NCI-H510A treated with DMSO at 0.1 percent for 48 hours (cell line): ENCODE results near the gene BCAS3.
A peak's percentile ranks its signal among the peaks of the same experiment; 100 is the strongest.

Experiments
- DNase-seq: peaks from one replicate; lab custom pipeline; 2025; lab: John Stamatoyannopoulos, UW

Gene BCAS3

DNA sequence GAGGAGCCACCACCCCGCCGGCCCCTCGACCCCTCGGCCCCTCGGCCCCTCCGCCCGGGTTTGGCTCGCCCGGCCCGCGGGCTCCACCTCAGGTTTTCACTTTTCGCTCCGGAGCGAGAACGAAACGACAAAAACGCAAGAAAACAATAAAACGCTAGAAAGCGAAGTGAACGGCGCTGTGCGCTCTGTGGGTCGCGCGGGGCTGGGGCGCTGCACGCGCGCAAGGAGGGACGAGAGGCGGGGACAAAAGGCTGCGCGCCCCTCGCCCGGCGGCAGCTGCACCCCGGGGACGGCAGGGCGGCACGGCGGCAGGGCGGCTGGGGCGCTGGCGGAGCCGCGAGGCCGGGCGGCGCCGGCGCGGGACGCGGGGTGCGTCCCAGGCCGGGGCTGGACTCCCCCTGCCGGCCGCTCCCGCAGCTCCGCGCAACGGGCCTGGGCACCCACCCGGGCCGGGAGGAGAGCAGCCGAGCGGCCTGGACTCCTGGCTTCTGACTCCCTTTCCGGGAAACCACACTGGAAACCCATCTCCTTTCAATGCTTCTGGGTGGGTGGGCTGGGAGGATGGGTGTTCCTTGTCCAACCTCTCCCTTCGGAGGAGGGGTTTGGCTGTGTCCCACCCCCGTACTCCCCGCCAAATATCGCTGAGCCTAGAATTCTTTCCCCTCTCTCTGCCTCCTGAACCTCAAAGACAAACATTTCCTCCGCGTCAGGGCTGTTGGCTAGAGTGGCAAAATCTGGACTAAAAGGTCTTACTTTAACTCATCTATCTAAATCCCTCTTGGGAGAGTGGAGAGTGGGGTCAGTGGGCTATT, 731.9 kb downstream of the BCAS3 start:
- peak; percentile 45 for DNase-seq

GRCh38 chr17:61410141-61411010, 732.7 kb downstream of the BCAS3 start:
- DNase-seq, result no peak

DNA sequence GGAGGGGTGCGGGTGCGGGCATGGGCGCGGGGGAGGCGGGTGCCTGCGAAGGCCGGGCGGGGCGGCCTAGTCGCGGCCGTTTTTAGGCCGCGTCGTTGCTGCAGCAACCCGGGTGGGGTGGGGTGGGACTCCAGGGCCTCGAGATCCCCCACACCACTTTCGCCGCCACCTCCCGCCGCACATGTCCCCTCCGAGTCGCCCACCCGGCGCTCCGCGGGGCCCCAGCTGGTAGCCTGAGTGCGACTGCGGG, 733.3 kb downstream of the BCAS3 start:
- peak; percentile 66 for DNase-seq

- peak; percentile 74 for DNase-seq
Measured at GRCh38 chr17:61411261-61412142, 733.9 kb downstream of the BCAS3 start.

GRCh38 chr17:61412143-61412859, 734.6 kb downstream of the BCAS3 start:
- peak; percentile 80 for DNase-seq

GRCh38 chr17:61412860-61413660, 735.4 kb downstream of the BCAS3 start:
- peak; percentile 73 for DNase-seq

GRCh38 chr17:61413661-61414126, 736.0 kb downstream of the BCAS3 start:
- DNase-seq, result no peak

DNA sequence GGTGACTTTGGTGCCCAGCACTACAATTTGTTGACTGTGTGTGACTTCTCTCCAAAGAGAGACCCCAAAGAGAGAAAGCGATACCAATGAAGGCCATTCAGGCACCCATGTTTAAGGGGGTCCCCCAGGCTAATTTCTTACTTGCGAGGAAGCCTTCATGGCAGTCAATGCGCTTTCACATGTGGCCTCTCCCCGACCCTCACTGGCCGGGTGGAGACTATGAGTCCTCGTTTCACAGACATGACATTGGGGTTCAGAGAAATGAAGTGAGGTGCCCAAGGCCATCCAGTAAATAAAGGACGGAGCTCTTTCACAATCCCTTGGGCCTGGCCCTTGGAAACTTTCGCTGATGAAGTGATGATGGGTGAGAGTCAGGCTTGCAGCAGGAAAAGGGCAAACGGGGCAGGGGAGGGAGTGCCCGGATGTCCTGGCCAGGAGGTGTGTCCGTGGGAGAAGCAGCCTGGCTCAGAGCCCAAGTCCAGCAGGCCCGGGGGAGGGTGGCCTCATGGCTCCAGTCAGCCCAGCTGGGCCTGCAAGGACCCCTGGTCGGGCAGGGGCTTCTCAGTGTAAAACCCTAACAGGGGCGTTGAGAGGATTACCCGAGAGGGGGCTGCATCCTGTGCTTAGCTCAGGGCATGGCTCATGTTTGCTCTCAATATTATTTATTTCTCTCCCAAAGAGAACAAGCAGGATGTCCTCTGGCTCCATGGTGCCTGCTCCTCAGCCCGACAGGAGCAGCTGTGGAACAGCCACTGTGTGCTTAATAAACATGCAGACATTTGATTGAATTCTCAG, 736.7 kb downstream of the BCAS3 start:
- DNase-seq, result no peak

GRCh38 chr17:61414936-61415251, 737.2 kb downstream of the BCAS3 start:
- DNase-seq, result no peak

- DNase-seq, result no peak
Measured at GRCh38 chr17:61415374-61416210, 737.9 kb downstream of the BCAS3 start.

DNA sequence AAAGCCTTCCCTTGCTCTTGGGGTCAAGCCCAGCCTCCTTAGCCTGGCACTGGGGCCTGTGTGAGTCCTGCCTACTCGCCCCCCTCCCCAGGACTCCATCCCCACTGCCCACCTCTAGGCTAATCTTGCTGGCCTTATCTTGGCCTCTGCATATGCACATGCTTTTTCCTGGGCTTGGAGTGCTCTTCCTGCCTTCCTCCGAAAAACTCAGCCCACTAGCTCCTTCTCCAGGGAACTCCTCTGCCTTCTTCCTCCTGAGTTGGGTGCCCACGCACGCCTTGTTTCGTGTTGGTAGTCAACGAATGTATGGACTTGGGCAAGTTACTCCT, 738.5 kb downstream of the BCAS3 start:
- no peak for DNase-seq

DNA sequence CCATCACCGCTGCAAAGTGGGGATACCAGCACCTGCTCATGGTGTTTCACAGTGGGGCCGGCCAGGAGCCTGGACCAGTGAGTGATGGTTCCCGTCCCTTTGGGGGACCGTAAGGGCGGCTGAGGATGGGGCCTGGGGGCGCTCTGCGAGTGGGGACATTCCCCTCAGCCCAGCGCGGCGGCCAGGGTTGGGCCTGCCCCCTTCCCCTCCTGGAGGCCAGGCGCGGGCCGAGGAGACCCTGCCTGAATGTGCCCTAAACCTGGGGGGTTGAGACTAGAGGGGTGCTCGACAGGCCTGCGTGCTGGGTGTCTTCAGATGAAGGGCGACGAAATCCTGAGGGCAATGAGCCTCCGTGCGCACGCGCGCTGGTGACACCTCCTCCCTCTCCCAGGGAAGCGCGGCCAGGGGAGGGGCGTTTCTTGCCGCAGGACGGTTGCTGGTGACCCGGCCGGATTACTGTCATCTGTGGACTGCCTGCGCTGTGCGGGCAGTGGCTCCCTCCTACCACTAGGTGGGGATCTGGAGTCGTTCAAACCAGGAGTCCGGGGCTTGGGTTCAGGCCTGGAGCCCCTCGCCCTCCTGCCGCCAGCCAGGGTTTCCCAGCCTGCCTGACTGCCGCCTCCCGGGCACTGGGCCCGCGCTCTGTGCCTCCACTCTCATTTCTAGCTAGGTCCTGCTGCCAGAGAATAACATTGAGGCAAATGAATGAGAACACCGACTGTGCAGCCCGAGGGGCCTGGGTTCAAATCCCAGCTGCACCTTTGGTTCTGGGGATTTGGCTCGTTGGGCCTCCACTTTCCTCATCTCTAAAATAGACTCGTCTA, 739.1 kb downstream of the BCAS3 start:
- peak; percentile 95 for DNase-seq

DNA sequence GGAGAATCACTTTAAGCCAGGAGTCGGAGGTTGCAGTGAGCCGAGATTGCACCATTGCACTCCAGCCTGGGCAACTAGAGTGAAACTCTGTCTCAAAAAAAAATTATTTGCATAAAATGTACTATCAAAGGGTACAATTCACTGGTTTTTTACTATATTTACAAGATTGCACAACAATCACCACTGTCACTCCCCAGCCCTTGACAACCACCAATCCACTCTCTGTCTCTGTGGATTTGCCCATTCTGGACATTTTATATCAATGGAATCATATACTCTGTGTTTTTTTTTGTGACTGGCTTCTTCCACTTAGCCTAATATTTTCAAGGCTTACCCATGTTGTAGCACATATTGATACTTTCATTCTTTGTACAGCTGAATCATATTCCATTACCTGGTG, 740.8 kb downstream of the BCAS3 start:
- DNase-seq, result no peak

- DNase-seq, result no peak
Measured at GRCh38 chr17:61419496-61420046, 741.9 kb downstream of the BCAS3 start.

- no peak for DNase-seq
Measured at GRCh38 chr17:61420052-61420451, 742.4 kb downstream of the BCAS3 start.

DNA sequence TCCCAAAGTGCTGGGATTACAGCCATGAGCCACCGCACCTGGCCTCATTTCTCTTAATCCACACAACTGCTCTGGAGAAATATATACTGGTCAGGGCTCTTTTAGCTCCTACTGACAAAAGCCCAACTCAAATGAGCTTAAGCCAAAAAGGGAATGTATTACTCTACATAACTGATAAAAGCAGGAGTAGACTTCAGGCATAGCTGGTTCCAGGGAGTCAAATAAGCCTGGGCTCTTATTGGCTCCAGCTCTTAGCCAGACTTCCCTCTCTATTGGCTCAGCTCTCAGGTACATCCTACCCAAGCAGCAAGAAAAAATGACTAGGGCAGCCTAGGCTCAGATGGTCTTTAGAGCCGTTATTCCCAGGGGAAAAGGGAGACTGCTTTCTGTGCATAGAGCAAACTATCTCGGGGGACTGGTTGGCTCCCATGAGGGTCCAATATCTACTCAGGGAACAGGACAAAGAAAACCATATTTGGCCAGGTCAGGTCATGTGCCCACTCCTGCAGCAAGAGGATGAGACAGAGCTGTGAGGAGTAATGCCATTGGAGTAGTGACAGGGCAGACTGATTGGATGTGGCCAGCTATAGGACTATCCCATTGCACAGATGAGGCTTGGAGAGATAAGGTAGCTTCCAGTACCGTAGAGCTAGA, 743.2 kb downstream of the BCAS3 start:
- no peak for DNase-seq

GRCh38 chr17:61421460-61421859, 743.8 kb downstream of the BCAS3 start:
- DNase-seq, result no peak
